SK-N-SH (cell line): ENCODE data around the gene GAN.

Experiments used
- CTCF ChIP-seq: fragments of 200-600 bp; sonication (generic); IDR thresholded peaks from 2 replicates; pipeline ENCODE4 v1.6.1; 2017; ENCODE audit warnings: antibody characterized with exemption, mild to moderate bottlenecking, moderate library complexity
- EZH2phosphoT487 ChIP-seq: fragments of 200-600 bp; sonication (generic); IDR thresholded peaks from 2 replicates; pipeline ENCODE4 v1.6.1; 2017; ENCODE audit warnings: low read depth, mixed run types, mild to moderate bottlenecking, antibody characterized with exemption, moderate library complexity, borderline replicate concordance
- SMC3 ChIP-seq: IDR thresholded peaks from 2 replicates; pipeline ENCODE4 v1.6.1; 2012; ENCODE audit warnings: low read depth, low read length, improper control_type of control experiment

GRCh38 chr16:81316176-81316496 is 1.4 kb downstream of the GAN start:
- TF ChIP-seq CTCF (no peak), EZH2phosphoT487 (no peak), SMC3 (no peak)
